Left renal cortex interstitium (tissue), 4 donors: Measurements from ENCODE around the gene IRAK1. TPM values are rescaled to one million over a fixed set of nuclear protein-coding genes. Genes with fewer than 3 reads are reported as not detected.

Experiments used
- DNase-seq, 4 donors: peaks; one replicate each; pipeline ENCODE4 v3.0.0-alpha.2; 2013; ENCODE audit warnings: low read depth in 4 of 4, low spot score in 2 of 4, missing footprints in 1 of 4
- polyA plus RNA-seq, 4 donors: library from polyadenylated mRNA; unstranded; fragments of 120-200 nt; gene quantifications; one replicate each; pipeline ENCODE4 v1.2.1, GENCODE V29; 2013; ENCODE audit not compliant: insufficient read length in 4 of 4

IRAK1 gene
- polyA plus RNA-seq, result 10 to 100 TPM; 51.1 to 69.0 (median 61.1) TPM

DNA sequence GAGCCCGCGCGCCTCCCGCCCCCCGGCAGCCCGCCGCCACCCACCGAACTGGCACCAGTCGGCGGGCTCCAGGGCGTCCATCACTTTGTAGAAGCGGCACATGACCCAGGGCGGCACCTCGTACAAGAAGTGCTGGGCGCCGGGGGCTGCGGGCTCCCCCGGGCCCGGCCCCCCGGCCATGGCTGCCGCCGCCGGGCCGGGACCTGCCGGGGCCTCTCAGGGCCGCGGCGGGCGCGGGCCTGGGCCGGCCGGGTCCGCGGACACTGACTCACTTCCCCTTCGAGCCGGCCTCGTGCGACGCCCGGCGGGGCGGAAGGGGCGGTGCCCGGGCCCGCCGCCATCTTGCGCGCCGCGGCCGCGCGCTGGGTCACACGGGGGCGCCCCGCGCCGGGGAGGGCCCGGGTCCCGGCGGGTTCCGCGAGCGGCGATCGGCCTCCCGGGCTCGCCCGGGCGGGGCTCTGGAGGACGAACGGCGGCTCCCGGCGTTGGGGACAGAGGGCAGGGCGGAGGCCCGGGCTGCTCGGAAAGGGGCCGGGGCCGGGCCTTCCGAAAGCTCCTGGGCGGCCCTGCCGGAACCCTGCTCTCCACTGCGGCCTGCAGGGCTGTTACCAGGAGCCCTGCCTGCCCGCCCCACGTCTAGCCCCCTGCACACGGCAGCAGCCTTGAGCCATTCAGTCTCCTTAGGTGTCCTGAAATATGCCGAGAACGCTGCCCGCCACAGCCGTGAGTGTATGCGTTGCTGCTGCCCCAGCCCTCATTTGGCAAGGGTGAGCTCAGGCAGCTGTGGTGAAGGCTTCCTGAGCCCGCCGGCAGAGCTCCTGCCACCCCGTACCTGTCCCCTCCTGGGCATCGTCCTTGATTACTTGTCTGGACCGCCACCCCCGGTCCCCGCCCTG is at the start of gene IRAK1:
IRAK1 (minus strand) TSS at position 270 of the 896 bp plus-strand sequence; CDS start at position 180, 90 bp downstream.
- no peak for DNase-seq

DNA sequence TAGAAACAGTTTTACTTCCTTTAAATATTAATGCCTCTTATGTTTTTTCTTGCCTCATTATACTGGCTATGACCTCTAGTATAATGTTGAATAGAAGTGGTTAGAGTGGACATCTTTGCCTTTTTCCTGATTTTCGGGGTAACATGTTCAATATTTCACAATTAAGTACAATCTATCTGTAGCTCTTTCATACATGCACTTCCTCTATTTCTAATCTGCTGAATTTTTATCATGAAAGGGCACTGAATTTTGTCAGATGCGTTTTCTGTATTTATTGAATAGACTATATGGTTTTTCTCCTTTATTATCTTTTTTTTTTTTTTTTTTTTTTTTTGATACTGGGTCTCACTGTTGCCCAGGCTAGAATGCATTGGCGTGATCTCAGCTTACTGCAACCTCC is 48.9 kb upstream of the IRAK1 start:
- DNase-seq, result no peak

DNA sequence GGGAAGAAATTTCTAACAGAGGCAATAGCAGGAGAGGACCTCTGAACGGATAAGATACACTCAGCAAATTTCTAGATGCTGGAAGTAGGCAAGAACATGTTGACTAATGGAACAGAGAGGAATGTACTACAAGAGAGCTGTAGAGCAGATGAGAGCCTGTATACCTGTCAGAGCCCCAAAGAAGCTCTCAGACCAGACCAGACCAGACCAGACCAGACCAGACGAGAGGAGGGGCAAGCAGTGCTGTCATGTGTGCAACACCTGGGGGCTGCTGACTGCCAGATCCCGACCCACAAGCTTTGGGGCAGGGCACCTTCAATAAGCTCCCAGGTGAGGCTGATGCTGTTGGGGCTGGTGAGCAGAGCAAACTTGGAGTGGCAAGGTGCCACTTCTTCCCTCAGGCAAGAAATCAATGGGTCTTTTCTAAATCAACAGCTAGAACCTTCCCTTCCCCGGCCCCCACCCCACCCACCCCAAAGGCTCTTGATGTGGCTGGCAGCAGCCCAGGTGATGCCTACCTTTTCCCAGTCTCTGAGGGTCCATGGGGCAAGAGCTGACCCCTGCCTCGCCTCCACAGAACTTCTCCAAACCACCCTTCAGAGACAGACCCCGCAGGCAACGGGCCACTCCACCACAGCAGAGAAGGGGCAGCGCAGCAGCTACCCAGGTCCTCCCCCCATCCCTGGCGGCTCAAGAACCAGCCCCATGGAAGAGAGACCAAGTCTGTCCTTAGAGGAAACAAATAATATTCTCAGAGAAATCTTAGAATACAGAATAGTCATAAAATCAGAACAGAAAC is 45.1 kb upstream of the IRAK1 start:
- no peak for DNase-seq

DNA sequence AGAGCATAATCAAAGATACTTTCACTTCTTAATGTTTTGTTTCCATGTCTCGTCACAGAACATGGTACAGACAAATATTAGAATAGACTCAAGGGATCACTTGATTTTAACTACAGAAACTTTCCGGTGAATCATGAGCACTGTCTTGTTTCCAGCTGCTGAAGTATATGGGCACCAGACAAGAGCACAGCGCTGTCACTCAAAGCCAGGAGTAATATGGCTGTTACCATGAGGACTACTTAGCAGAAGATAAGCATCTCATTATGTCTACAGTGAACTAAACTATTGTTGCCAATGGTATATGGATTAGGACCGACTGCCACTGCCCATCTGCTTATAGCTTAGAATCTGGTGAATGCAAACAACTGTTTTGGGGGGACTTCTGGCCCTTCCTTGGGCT is 43.5 kb upstream of the IRAK1 start:
- no peak for DNase-seq

DNA sequence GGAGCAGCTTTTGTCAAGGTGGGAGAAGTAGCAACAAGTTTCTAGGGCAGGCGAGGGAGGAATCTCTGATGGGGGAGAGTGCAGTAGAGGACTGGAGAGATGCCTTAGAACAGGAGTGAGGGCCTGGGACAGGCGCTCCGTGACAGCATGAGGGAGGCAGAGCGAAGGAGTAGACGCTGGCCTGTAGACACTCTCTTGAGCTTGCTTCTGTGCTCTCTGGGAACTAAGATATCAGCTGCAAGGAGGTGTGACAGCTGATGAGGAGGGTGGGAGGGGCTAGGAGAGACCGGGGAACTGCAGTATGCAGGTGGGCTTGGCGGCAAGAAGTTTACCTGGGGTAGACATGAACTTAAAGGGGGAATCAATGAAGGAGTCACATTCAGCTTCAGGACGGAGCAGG is 42.1 kb upstream of the IRAK1 start:
- DNase-seq, result no peak

DNA sequence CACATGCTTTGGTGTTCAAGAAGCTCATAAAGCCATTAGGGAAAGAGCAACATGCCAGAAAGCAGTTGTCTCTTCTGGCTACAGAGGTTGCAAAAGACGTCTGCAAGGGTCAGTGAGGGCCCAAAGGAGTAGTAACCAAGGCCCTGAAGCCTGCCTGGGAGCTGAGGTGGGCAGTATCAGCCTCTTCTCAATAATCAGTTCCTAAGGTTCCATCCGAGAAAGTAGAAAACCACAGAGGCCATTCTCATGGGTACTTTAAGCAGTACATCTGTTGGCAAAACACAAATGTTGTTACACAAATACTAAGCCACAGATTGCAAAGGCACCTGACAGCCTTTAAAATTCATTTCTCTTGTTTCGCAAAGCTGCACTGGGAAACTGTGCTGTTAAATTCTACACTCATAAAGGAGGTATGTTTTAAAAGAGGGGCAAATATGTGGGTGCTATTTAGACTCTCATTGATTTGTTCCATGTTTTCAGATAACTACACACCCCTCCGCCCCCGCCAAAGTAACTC is 40.1 kb upstream of the IRAK1 start:
- DNase-seq, result no peak

DNA sequence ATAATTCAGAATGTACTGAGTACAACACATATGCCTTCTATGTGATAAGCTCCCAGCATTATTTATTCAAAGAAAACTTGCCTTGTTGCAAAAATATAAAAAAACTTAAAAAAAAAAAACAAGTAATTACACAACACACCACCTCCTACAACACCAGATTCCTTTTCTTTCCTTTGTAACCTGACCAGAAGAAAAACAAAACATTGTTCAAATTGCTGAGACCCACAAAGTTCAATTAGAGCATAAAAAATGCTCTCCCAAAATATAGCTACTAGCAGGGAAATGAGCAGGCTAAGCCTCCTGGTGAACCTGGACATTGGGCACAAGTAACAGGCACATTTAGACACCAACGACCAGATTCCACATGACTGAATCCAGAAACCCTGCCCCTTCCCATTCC is 39.5 kb upstream of the IRAK1 start:
- DNase-seq, result no peak

DNA sequence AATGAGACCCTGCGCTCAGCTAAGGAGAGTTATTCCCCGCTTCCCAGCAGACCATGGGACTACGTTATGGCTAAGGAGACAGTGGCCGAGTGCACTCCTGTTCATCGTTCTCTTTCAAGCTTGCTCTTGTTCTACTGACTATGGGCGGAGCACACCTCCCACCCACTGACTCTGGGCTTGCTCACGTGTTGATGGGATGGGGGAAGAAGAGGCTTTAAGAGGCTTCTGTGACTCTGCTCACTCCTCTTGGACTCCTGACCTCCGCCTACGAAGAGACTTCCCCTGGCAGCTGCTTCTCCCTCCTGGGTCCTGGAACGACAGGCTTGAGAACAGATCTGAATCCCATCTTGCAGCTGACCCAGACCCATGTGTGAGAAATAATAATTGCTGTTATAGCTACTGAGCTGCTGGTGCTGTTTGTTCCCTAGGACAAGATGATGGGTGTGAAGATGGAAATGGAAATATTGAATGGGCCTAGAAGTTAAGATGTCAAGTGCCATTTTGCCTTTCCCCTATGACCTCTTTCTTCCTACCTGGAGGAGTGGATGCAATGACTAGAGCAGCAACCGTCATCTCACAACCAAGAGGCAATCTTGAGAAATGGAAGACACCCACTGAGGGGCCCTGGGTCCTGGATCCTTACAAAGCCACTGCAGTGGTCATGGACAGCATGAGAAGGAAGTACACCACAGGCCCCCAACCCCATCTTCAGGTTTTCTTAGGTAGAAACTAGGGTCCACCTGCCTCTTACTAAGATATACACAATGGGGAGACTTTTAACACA is 38.7 kb upstream of the IRAK1 start:
- DNase-seq, result no peak

DNA sequence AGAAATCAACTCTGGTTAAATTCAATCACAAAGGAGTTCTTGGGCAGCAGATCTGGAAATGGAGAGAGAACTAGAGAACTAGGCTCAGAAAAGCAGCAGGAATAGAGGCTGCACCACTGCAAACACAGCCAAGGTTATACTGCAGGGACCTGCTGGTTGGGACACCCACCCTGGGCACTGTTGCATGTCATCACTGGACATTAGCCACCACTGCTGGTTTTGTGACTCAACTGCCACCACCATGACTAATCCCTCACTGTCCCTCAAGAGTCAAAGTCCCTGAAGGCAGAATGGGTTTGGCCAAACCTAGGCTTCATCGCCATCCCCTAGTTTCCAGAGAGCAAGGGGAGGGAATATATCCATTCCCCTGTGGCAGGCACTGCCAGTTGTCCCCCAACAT is 38.1 kb upstream of the IRAK1 start:
- no peak for DNase-seq

DNA sequence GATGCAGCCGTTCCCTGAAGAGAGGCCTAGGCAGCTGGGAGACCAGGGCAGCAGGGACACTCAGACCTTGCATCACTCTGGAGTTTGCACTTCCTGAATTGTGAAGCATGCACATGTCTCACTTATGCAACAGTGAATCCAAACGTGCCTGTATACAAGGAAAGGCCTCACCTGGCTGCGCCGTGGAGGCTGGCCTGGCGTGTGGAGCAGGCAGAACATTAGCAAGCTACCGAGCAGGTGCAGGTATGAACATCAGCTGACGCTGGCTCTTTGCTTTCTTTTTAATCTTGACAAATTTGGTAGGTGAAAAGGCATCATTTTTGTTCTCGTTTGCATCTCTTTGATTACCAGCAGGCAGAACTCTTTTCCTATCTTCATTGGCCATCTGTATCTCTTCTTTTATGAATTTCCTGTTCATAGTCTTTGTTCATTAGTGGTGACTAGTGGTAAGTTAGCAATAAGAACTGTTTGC is 37.1 kb upstream of the IRAK1 start:
- no peak for DNase-seq

DNA sequence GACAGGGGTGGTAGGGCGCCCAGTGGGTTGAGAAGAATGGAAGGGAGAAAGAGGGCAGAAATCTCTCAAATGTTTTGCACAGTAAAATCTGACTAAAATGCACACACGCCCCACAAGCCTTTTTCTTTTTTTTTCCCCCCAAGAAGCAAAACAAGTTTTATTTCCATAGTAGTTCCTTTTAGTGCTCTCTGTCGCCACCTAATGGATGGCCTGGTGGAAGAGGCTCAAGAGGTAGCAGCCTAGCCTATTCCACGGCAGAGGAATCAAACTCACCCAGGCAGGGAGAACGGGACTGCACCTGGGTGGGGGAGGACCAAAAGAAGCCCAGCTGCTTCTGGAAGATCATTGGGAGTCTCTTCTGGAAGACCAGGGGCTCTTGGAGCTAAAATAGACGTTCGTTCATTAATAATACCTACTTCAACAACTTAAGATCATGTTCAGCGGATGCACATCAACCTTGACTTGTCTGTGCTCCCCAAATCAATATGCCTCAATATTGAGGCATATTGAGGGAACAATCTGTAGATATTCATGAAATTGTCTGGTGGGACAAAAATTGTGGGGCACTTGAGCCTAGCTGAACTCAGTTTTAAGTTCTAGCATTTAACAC is 31.6 kb upstream of the IRAK1 start:
- DNase-seq, result peak in 3 of 4 donors; percentile 26 to 57 (median 31)

DNA sequence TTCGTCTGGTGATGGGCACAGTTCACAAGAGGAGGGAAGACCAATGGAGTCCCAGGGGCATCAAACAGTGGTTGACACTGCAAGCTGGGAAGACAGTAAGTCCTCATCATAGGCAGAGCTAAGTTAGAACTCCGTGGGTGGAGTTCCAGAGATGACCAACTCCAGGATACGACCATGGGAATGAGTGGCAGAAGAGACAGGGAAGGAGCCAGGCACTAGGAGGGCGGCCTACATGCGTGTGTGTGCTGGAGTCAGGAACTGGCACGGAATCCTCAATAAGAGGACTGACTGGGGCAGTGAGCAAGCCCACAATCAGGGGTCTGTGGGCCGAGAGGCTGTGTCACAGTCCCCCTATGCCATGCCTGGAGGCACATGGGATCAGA is 30.4 kb upstream of the IRAK1 start:
- no peak for DNase-seq

DNA sequence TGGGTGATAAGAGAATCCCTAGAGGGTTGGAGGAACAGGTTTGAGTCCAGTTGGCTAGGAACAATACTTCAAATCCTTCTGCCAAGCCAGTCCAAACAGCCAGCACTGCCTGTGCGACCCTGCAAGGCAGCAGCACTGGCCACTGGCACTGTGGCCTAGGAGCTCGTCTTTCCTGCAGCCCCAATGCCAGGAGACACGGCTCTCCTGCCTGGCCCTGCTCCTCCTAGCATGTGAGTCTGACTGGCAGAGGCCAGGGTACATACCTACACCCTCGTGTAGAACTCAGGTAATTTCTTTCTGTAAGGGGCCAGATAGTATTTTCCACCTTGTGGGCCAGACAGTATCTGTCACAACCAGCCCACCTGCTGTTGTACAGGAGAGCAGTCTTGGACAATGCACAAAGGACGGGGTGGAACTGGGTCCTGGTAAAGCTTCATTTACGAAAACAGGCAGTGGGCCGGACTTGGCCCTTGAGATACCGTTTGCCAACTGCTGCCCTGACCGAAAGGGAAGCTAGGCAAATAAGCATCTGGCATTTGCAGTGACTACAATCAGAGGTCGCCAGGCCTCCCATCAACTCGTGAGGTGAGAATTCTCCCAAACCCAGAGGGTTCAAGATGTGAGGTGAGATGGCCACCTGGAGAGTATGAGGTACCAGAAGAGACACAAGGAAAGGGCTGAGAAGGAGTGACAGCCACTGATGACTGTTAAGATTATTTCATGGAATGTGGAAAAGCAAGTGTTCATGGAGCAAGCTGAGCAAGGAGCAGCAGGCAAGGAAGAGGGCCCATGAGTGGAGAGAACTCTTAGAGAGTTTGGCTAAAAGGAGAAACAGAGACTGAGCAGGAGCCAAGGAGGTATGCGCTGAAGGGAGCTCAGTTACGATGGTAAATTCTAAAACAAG is 29.8 kb upstream of the IRAK1 start:
- no peak for DNase-seq

DNA sequence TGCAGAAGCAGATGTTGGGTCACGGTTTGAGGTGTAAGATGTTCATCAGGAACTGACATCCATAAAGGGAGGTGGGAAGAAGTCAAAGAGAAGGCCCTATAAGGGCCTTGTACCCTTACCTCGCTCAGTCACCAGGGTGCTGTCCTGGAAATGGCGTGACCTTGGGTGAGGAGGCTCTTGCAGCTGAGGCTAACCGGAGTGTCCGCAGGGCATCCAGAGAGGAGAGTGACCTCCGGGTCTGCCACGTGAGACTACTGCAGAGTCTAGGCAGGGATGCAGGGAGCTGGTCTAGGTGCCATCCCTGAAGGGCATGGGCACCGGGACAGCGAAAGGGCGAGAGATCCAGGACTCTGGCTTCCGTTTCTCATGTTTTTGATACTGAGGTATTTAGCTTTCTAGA is 28.7 kb upstream of the IRAK1 start:
- DNase-seq, result no peak

DNA sequence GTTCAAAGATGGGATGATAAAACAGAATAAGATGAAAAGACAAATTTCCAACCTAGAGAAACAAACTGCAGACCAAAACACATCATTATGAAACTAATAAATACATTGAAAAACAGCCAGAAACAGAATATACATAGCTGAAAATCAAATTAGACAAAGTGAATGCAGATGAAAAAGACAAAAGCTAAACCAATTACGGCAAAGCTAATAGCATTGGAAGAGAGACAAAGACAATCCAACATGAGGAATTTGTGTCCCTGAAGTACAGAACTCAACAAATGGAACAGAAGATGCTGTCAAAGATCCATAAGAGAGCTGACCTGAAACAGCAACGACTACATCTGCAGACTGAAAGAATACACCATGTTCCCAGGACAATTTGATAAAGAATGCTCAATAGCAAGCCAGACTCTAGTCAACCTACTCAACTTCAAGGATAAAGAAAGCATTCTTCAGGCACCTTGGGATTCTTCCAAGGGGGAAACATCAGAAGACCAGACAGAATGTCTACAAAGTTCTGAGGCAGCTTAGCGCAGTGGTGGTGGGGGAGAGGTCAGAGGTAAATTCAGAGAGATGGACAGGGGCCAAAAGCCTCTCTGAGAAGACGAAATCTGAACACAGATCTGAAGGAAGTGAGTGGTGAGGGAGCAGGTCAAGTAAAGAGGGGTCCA is 27.4 kb upstream of the IRAK1 start:
- DNase-seq, result no peak

DNA sequence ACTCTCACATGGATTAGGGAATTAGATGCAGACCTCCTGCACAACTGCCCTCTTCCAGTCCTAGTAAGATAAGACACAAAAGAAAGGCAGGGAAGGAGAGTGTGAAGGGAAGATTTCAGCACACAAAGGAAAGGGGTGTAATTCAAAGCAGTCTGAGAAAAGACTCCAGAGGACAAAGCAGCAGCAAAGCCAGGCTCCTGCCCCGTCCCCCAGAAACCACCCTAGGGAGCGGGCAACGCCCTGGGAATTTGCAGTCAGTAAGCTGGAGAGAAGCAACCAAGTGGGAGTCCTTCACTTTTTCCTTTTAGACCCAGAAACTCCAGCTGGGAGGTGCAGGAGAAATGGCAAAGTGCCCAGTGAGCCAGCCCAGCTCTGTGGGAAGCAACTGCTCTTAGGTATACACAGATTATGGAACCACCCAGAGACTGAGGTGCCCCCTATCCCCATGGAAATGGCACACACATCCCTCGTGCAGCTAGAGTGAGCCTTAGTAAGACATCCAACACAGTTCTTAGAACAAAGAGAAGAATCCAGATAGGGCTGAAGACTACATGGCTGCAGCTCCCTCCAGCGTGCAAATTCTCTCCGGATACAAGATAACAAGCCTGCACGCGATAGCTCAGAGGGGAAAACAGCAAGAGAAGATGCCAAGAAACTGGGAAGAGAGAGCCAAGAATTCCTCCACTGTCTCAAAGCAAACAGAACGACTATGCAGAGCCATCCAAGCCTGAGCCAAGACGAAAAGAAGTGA is 26.5 kb upstream of the IRAK1 start:
- DNase-seq, result peak in 1 of 4 donors; percentile 27

DNA sequence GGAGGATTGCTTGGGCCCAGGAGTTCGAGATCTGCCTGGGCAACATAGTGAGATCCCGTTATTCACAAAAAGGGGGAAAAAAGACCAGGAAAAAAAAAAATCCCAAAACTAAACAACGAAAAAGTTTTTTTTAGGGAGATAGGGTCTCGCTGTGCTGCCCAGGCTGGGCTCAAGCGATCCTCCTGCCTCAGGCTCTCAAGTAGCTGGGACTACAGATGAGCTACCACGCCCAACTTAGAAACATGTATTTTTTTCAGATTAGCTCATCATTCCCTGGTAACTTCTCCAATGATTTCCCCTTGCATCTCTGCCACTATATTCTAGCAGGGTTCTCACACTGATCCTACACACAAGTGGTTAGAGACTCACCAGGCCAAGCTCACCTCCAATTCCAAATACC is 24.4 kb upstream of the IRAK1 start:
- DNase-seq, result no peak
